ENCODE data around the gene MYL1. TPM values are rescaled to one million over a fixed set of nuclear protein-coding genes. Genes with fewer than 3 reads are reported as not detected.

The MYL1 gene
- total and polyA plus RNA-seq, 2 of the 8 experiments (the other 6 are each of a cell fraction or from before 2014, with no cell fraction given): not detected

- TF ChIP-seq EGR1 (IDR thresholded peaks at IDR 0.05; ENCODE audit: borderline replicate concordance, low read depth, low read length) (no peak), TCF12 (IDR thresholded peaks at IDR 0.05; ENCODE audit: low read depth, low read length) (no peak), SIRT6 (IDR thresholded peaks at IDR 0.05; ENCODE audit: low read length) (no peak)
Measured at GRCh38 chr2:210360412-210360811, 45.4 kb upstream of the MYL1 start (continued).

Data from H1 (cell line).